Esophagus squamous epithelium (tissue), 4 donors: Measurements from ENCODE around the gene SLC9A9.

ENCODE experiments used
- POLR2A ChIP-seq, 4 donors: fragments of 450-650 bp; IDR thresholded peaks; one replicate each; pipeline ENCODE4 v1.6.1; 2017; ENCODE audit warnings: antibody characterized with exemption in 4 of 4, mild to moderate bottlenecking in 4 of 4, moderate library complexity in 3 of 4
- TF ChIP-seq, protein P1 (sequence below), 6 experiments: fragments of 450-650 bp in 4 of 6; fragments of 200-600 bp in 2 of 6; sonication (generic) in 2 of 6; IDR thresholded peaks; one replicate each; pipeline ENCODE4 v1.5.1; 2016 to 2019; ENCODE audit warnings: antibody characterized with exemption in 6 of 6, mild to moderate bottlenecking in 4 of 6, moderate library complexity in 4 of 6

DNA sequence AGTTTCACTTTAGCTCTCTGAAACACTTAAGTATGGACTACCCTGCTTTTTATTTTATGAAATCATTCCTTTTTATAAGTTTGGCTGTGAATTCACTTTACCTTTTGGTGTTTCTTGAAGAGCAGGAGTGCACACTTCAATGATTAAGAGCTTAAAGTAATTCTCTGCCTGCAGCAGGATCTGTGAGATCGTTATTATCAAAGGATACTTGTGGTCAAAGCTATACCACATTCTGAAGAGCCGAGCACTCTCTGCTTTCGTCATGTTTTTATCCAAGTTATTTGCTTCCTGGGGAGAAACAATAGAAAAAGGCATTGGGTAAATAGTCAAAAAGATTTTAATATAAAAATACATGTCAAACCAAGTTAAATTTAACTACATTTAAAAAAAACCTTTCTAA, 485.0 kb downstream of the SLC9A9 start:
- TF ChIP-seq, protein P1, sequence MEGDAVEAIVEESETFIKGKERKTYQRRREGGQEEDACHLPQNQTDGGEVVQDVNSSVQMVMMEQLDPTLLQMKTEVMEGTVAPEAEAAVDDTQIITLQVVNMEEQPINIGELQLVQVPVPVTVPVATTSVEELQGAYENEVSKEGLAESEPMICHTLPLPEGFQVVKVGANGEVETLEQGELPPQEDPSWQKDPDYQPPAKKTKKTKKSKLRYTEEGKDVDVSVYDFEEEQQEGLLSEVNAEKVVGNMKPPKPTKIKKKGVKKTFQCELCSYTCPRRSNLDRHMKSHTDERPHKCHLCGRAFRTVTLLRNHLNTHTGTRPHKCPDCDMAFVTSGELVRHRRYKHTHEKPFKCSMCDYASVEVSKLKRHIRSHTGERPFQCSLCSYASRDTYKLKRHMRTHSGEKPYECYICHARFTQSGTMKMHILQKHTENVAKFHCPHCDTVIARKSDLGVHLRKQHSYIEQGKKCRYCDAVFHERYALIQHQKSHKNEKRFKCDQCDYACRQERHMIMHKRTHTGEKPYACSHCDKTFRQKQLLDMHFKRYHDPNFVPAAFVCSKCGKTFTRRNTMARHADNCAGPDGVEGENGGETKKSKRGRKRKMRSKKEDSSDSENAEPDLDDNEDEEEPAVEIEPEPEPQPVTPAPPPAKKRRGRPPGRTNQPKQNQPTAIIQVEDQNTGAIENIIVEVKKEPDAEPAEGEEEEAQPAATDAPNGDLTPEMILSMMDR (IDR thresholded peaks at IDR 0.05), result no peak
- TF ChIP-seq POLR2A (IDR thresholded peaks at IDR 0.05), result no peak
